ENCODE results near the gene OR6C4. TPM values are rescaled to one million over a fixed set of nuclear protein-coding genes. Genes with fewer than 3 reads are reported as not detected.
"Not testable (repeated sequence)": the region's sequence is repeated elsewhere in the genome, so short reads cannot be mapped to it uniquely, and the experiment has no call there.

OR6C4 gene
- total RNA-seq, result not detected
- polyA plus RNA-seq, result not detected
- long read RNA-seq, donor 1, result 0 reads
- long read RNA-seq, donor 2, result 0 reads
- long read RNA-seq, donor 3, result 0 reads

- WGBS, 4 donors, result 30 to 40% (median 39%) methylated on average over 2 of the region's 2 CpGs
Observed at GRCh38 chr12:55549302-55549701, at the start of gene OR6C4. Gene OR6C4 (plus strand): TSS chr12:55549602. CDS start chr12:55551227, 1,625 bp downstream.

GRCh38 chr12:55499810-55500252 lies 49.6 kb upstream of the OR6C4 start:
- DNase-seq (no peak), ATAC-seq (no peak)
- WGBS, 4 donors, result 13 to 20% (median 14%) methylated on average over 2 of the region's 2 CpGs
- Histone ChIP-seq H3K4me3 (no peak overlapping the region), H3K27me3 (no peaks in the 10 kb centered on the region), H3K27ac (no peak overlapping the region), H3K4me1 (no peaks in the 10 kb centered on the region), H3K9me3 (no peaks in the 10 kb centered on the region), H3K36me3 (no peaks in the 10 kb centered on the region)
- intact Hi-C loops (cut with DNase I), result no loop called here
- TF ChIP-seq POLR2A (IDR thresholded peaks at IDR 0.05) (no peak), CTCF (IDR thresholded peaks at IDR 0.05) (no peak)

More at GRCh38 chr12:55549302-55549701, at the start of gene OR6C4:
- Histone ChIP-seq H3K4me1 (no peaks in the 10 kb centered on the region), H3K27ac (no peak within 1 kb of the TSS), H3K27me3 (peaks cover 0 to 6% (median 0%) of the 10 kb centered on the region in 9 donors), H3K9me3 (peaks cover 0 to 6% (median 0%) of the 10 kb centered on the region in 12 donors), H3K4me3 (no peak within 1 kb of the TSS), H3K36me3 (no peaks in the 10 kb centered on the region)
- no peak for DNase-seq
- intact Hi-C loops (cut with DNase I), result no loop called here
- ATAC-seq, result no peak
- TF ChIP-seq POLR2A (IDR thresholded peaks at IDR 0.05), result no peak

GRCh38 chr12:55501601-55502000 lies 47.8 kb upstream of the OR6C4 start:
- H3K36me3 ChIP-seq, result no peaks in the 10 kb centered on the region
- H3K27me3 ChIP-seq, result no peaks in the 10 kb centered on the region
- WGBS, 4 donors, result 31 to 35% (median 34%) methylated on average over 2 of the region's 2 CpGs
- DNase-seq, result no peak
- no peak for TF ChIP-seq CTCF (IDR thresholded peaks at IDR 0.05)
- TF ChIP-seq POLR2A (IDR thresholded peaks at IDR 0.05), result no peak
- intact Hi-C loops (cut with DNase I), result no loop called here
- no peaks in the 10 kb centered on the region for H3K9me3 ChIP-seq
- H3K27ac ChIP-seq, result no peak overlapping the region
- no peak for ATAC-seq
- no peaks in the 10 kb centered on the region for H3K4me1 ChIP-seq
- no peak overlapping the region for H3K4me3 ChIP-seq

- intact Hi-C loops (cut with DNase I), result no loop called here
- H3K9me3 ChIP-seq, result peaks cover 0 to 5% (median 0%) of the 10 kb centered on the region in 12 donors
- no peaks in the 10 kb centered on the region for H3K27me3 ChIP-seq
- no peaks in the 10 kb centered on the region for H3K4me1 ChIP-seq
- ATAC-seq (no peak), DNase-seq (no peak)
- TF ChIP-seq POLR2A (IDR thresholded peaks at IDR 0.05) (no peak), CTCF (IDR thresholded peaks at IDR 0.05) (no peak)
- no peak overlapping the region for H3K4me3 ChIP-seq
- WGBS, 4 donors, result 38 to 65% (median 54%) methylated on average over 1 of the region's 1 CpG
- no peak overlapping the region for H3K27ac ChIP-seq
- no peaks in the 10 kb centered on the region for H3K36me3 ChIP-seq
Observed at GRCh38 chr12:55515696-55516095, 33.7 kb upstream of the OR6C4 start.

- Histone ChIP-seq H3K4me3 (no peak overlapping the region), H3K27ac (no peak overlapping the region), H3K9me3 (peaks cover 0 to 5% (median 0%) of the 10 kb centered on the region in 12 donors), H3K27me3 (no peaks in the 10 kb centered on the region), H3K36me3 (no peaks in the 10 kb centered on the region), H3K4me1 (no peaks in the 10 kb centered on the region)
- ATAC-seq, result no peak
- intact Hi-C loops (cut with DNase I), result no loop called here
- no peak for DNase-seq
- no peak for TF ChIP-seq CTCF (IDR thresholded peaks at IDR 0.05)
- no peak for TF ChIP-seq POLR2A (IDR thresholded peaks at IDR 0.05)
Observed at GRCh38 chr12:55516391-55516790, 33.0 kb upstream of the OR6C4 start.

GRCh38 chr12:55548235-55548634 lies 1.2 kb upstream of the OR6C4 start:
- 70 to 81% (median 75%) methylated on average over 2 of the region's 2 CpGs for WGBS, 4 donors
- ATAC-seq; intact Hi-C loops (cut with DNase I): not testable (repeated sequence)

More at GRCh38 chr12:55548235-55548634, 1.2 kb upstream of the OR6C4 start:
- H3K27ac ChIP-seq, H3K9me3 ChIP-seq, H3K4me3 ChIP-seq, H3K36me3 ChIP-seq, H3K27me3 ChIP-seq, H3K4me1 ChIP-seq, DNase-seq: not testable (repeated sequence)
